ENCODE measurements around the gene ZCCHC9.

ZCCHC9 gene

DNA sequence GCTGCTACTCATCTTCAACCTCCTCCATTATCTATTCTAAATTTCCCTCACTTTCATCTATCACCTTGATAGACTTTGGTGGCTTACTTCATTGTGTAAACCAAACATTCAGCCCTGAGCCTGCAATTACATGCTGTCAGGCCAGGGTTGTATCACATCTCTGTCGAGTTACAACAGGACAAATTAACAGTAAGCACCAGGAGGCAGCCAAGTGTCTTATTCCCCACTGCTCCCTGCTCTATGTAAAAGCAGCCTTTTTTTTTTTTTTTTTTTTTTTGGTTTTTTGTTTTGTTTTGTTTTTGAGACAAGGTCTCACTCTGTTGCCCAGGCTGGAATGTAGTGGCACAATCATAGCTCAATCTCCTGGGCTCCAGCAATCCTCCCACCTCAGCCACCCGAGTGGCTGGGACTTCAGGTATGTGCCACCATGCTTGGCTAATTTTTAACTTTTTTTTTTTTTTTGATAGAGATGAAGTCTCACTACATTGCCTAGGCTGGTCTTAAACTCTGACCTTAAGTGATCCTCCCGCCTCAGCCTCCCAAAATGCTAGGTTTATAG, 15.2 kb upstream of the ZCCHC9 start:
- Histone ChIP-seq H2BK120ac (ENCODE audit: insufficient read depth, low read length, poor library complexity) (no peak overlapping the region), H3K27ac (ENCODE audit: low read depth, low read length) (no peak overlapping the region), H2AK5ac (ENCODE audit: low read length) (no peak overlapping the region), H3K4ac (ENCODE audit: low read depth, low read length) (no peak overlapping the region), H3K23ac (ENCODE audit: low read length) (no peak overlapping the region), H4K8ac (ENCODE audit: low read depth, low read length) (no peak overlapping the region), H3K36me3 (ENCODE audit: control insufficient read depth in 1 of 2, insufficient read depth in 2 of 2, low read length in 2 of 2) (no peaks in the 10 kb centered on the region), H3K4me2 (ENCODE audit: low read length) (no peak overlapping the region), H3K9ac (ENCODE audit: low read length) (no peak overlapping the region), H4K91ac (ENCODE audit: low read depth, low read length) (no peak overlapping the region), H3K18ac (ENCODE audit: low read length) (no peak overlapping the region), H3K79me1 (ENCODE audit: low read length) (no peaks in the 10 kb centered on the region), H2BK12ac (ENCODE audit: low read length) (no peak overlapping the region), H3K4me1 (ENCODE audit: control insufficient read depth in 1 of 2, insufficient read depth in 2 of 2, low read length in 2 of 2) (no peaks in the 10 kb centered on the region), H3K9me3 (ENCODE audit: insufficient read depth, low read depth, low read length) (no peaks in the 10 kb centered on the region), H3K79me2 (ENCODE audit: control insufficient read depth, insufficient read depth, low read length, poor library complexity) (no peaks in the 10 kb centered on the region), H3K27me3 (ENCODE audit: insufficient read depth, low read length) (no peaks in the 10 kb centered on the region), H3K4me3 (ENCODE audit: low read depth, low read length) (no peak overlapping the region), H4K12ac (ENCODE audit: low read depth, low read length) (no peak overlapping the region), H3K14ac (ENCODE audit: low read length) (no peak overlapping the region), H2BK5ac (ENCODE audit: low read depth, low read length, poor library complexity) (no peak overlapping the region), H2AFZ (ENCODE audit: insufficient read depth, low read length, poor library complexity) (no peak overlapping the region)
- no CpG with 5 or more reads among the region's 3 CpGs for WGBS (ENCODE audit: extremely low coverage, insufficient coverage, insufficient read length)
- DNase-seq, result no peak

GRCh38 chr5:81288021-81288433, 13.4 kb upstream of the ZCCHC9 start:
- Histone ChIP-seq H3K4me1 (ENCODE audit: control insufficient read depth in 1 of 2, insufficient read depth in 2 of 2, low read length in 2 of 2) (no peaks in the 10 kb centered on the region), H3K4me3 (ENCODE audit: low read depth, low read length) (no peak overlapping the region), H3K9me3 (ENCODE audit: insufficient read depth, low read depth, low read length) (peaks cover 3% of the 10 kb centered on the region), H3K79me2 (ENCODE audit: control insufficient read depth, insufficient read depth, low read length, poor library complexity) (no peaks in the 10 kb centered on the region), H3K9ac (ENCODE audit: low read length) (no peak overlapping the region), H2BK12ac (ENCODE audit: low read length) (no peak overlapping the region), H4K8ac (ENCODE audit: low read depth, low read length) (no peak overlapping the region), H3K79me1 (ENCODE audit: low read length) (no peaks in the 10 kb centered on the region), H2AFZ (ENCODE audit: insufficient read depth, low read length, poor library complexity) (no peak overlapping the region), H4K12ac (ENCODE audit: low read depth, low read length) (no peak overlapping the region), H3K36me3 (ENCODE audit: control insufficient read depth in 1 of 2, insufficient read depth in 2 of 2, low read length in 2 of 2) (peaks cover 0 to 3% of the 10 kb centered on the region in 2 experiments), H3K18ac (ENCODE audit: low read length) (no peak overlapping the region), H2BK120ac (ENCODE audit: insufficient read depth, low read length, poor library complexity) (no peak overlapping the region), H2AK5ac (ENCODE audit: low read length) (no peak overlapping the region), H3K27me3 (ENCODE audit: insufficient read depth, low read length) (no peaks in the 10 kb centered on the region), H3K14ac (ENCODE audit: low read length) (no peak overlapping the region), H2BK5ac (ENCODE audit: low read depth, low read length, poor library complexity) (no peak overlapping the region), H3K4ac (ENCODE audit: low read depth, low read length) (no peak overlapping the region), H3K4me2 (ENCODE audit: low read length) (no peak overlapping the region), H3K27ac (ENCODE audit: low read depth, low read length) (no peak overlapping the region), H4K91ac (ENCODE audit: low read depth, low read length) (no peak overlapping the region), H3K23ac (ENCODE audit: low read length) (no peak overlapping the region)
- no peak for DNase-seq
- WGBS (ENCODE audit: extremely low coverage, insufficient coverage, insufficient read length), result no CpG with 5 or more reads among the region's 4 CpGs

GRCh38 chr5:81290146-81290545, 11.2 kb upstream of the ZCCHC9 start:
- no peak for DNase-seq
- no CpG with 5 or more reads among the region's 1 CpG for WGBS (ENCODE audit: extremely low coverage, insufficient coverage, insufficient read length)
- H3K14ac ChIP-seq (ENCODE audit: low read length), result no peak overlapping the region

DNA sequence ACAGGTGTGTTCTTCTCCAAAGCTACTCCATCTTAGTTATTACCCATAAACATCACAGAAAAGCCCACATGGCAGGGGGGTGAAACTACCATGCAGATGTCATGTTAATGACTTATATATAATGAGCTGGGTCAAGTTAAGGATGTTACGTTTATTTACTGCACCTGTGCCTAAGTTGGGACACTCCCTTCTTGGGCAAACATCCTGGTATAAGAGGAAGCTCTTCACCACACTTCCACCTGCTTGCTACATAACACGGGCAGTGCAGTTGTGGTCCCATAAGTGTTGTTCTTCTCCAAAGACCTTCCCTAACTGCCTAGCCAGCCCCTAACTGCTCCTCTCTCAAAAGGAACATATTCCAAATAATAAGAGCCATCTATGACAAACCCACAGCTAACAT, 9.3 kb upstream of the ZCCHC9 start:
- H4K12ac ChIP-seq (ENCODE audit: low read depth, low read length), result no peak overlapping the region
- no peak overlapping the region for H2BK120ac ChIP-seq (ENCODE audit: insufficient read depth, low read length, poor library complexity)
- H3K4me2 ChIP-seq (ENCODE audit: low read length), result no peak overlapping the region
- no peak overlapping the region for H3K18ac ChIP-seq (ENCODE audit: low read length)
- H3K9me3 ChIP-seq (ENCODE audit: insufficient read depth, low read depth, low read length), result peaks cover 3% of the 10 kb centered on the region
- no peak overlapping the region for H2BK5ac ChIP-seq (ENCODE audit: low read depth, low read length, poor library complexity)
- no peak overlapping the region for H2AFZ ChIP-seq (ENCODE audit: insufficient read depth, low read length, poor library complexity)
- no peak overlapping the region for H3K4ac ChIP-seq (ENCODE audit: low read depth, low read length)
- H4K8ac ChIP-seq (ENCODE audit: low read depth, low read length), result no peak overlapping the region
- no CpG with 5 or more reads among the region's 2 CpGs for WGBS (ENCODE audit: extremely low coverage, insufficient coverage, insufficient read length)
- no peak overlapping the region for H3K14ac ChIP-seq (ENCODE audit: low read length)
- no peak overlapping the region for H3K23ac ChIP-seq (ENCODE audit: low read length)
- H3K27me3 ChIP-seq (ENCODE audit: insufficient read depth, low read length), result no peaks in the 10 kb centered on the region
- DNase-seq, result no peak
- no peak overlapping the region for H4K91ac ChIP-seq (ENCODE audit: low read depth, low read length)
- peaks cover 0 to 3% of the 10 kb centered on the region in 2 experiments for H3K36me3 ChIP-seq (ENCODE audit: control insufficient read depth in 1 of 2, insufficient read depth in 2 of 2, low read length in 2 of 2)
- H3K79me1 ChIP-seq (ENCODE audit: low read length), result no peaks in the 10 kb centered on the region
- no peak overlapping the region for H3K9ac ChIP-seq (ENCODE audit: low read length)
- no peak overlapping the region for H2AK5ac ChIP-seq (ENCODE audit: low read length)
- no peaks in the 10 kb centered on the region for H3K79me2 ChIP-seq (ENCODE audit: control insufficient read depth, insufficient read depth, low read length, poor library complexity)
- H3K4me1 ChIP-seq (ENCODE audit: control insufficient read depth in 1 of 2, insufficient read depth in 2 of 2, low read length in 2 of 2), result no peaks in the 10 kb centered on the region
- no peak overlapping the region for H2BK12ac ChIP-seq (ENCODE audit: low read length)
- no peak overlapping the region for H3K27ac ChIP-seq (ENCODE audit: low read depth, low read length)
- H3K4me3 ChIP-seq (ENCODE audit: low read depth, low read length), result no peak overlapping the region

More at GRCh38 chr5:81290146-81290545, 11.2 kb upstream of the ZCCHC9 start:
- H3K4me2 ChIP-seq (ENCODE audit: low read length), result no peak overlapping the region
- H4K91ac ChIP-seq (ENCODE audit: low read depth, low read length), result no peak overlapping the region
- no peak overlapping the region for H3K4me3 ChIP-seq (ENCODE audit: low read depth, low read length)
- no peak overlapping the region for H3K4ac ChIP-seq (ENCODE audit: low read depth, low read length)
- H2BK5ac ChIP-seq (ENCODE audit: low read depth, low read length, poor library complexity), result no peak overlapping the region
- H3K27me3 ChIP-seq (ENCODE audit: insufficient read depth, low read length), result no peaks in the 10 kb centered on the region
- no peak overlapping the region for H2AK5ac ChIP-seq (ENCODE audit: low read length)
- H3K23ac ChIP-seq (ENCODE audit: low read length), result no peak overlapping the region
- H4K8ac ChIP-seq (ENCODE audit: low read depth, low read length), result no peak overlapping the region
- peaks cover 0 to 3% of the 10 kb centered on the region in 2 experiments for H3K36me3 ChIP-seq (ENCODE audit: control insufficient read depth in 1 of 2, insufficient read depth in 2 of 2, low read length in 2 of 2)
- H2BK12ac ChIP-seq (ENCODE audit: low read length), result no peak overlapping the region
- H2BK120ac ChIP-seq (ENCODE audit: insufficient read depth, low read length, poor library complexity), result no peak overlapping the region
- no peaks in the 10 kb centered on the region for H3K79me2 ChIP-seq (ENCODE audit: control insufficient read depth, insufficient read depth, low read length, poor library complexity)
- H3K18ac ChIP-seq (ENCODE audit: low read length), result no peak overlapping the region
- H3K9me3 ChIP-seq (ENCODE audit: insufficient read depth, low read depth, low read length), result peaks cover 3% of the 10 kb centered on the region
- H3K79me1 ChIP-seq (ENCODE audit: low read length), result no peaks in the 10 kb centered on the region
- no peak overlapping the region for H3K9ac ChIP-seq (ENCODE audit: low read length)
- H2AFZ ChIP-seq (ENCODE audit: insufficient read depth, low read length, poor library complexity), result no peak overlapping the region
- H3K27ac ChIP-seq (ENCODE audit: low read depth, low read length), result no peak overlapping the region
- no peak overlapping the region for H4K12ac ChIP-seq (ENCODE audit: low read depth, low read length)
- H3K4me1 ChIP-seq (ENCODE audit: control insufficient read depth in 1 of 2, insufficient read depth in 2 of 2, low read length in 2 of 2), result no peaks in the 10 kb centered on the region

All from trophoblast cell (in vitro differentiated cells and primary cell).